ENCODE measurements around the gene LRFN4.

The LRFN4 gene

DNA sequence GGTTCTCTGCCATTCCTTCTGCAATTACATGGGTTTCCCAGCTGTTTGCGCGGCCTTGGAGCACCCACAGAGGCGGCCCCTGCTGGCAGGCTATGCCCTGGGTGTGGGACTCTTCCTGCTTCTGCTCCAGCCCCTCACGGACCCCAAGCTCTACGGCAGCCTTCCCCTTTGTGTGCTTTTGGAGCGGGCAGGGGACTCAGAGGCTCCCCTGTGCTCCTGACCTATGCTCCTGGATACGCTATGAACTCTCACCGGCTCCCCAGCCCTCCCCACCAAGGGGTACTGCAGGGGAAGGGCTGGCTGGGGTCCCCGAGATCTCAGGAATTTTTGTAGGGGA is 11.0 kb upstream of the LRFN4 start:
- no peak for DNase-seq

DNA sequence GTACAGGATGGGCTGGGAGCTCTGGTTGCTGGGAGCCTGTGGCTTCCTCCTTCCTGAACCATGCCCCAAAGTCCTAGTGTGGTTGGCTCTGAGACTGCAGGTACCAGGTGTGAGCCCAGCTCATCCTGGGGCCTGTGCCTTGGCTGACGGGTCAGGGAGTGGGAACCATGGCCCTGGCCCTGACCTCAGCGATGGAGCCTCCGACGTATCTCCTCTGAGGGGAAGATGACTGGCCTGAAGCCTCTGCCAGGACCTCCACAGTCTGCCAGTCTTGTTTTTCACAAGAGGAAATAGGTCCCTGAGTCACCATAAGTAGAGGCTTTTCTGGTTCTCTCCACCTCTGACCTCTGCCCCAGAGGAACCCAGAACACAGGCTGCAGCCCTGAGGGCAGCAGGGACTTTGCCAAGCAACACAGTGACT is 10.2 kb upstream of the LRFN4 start:
- DNase-seq = no peak

DNA sequence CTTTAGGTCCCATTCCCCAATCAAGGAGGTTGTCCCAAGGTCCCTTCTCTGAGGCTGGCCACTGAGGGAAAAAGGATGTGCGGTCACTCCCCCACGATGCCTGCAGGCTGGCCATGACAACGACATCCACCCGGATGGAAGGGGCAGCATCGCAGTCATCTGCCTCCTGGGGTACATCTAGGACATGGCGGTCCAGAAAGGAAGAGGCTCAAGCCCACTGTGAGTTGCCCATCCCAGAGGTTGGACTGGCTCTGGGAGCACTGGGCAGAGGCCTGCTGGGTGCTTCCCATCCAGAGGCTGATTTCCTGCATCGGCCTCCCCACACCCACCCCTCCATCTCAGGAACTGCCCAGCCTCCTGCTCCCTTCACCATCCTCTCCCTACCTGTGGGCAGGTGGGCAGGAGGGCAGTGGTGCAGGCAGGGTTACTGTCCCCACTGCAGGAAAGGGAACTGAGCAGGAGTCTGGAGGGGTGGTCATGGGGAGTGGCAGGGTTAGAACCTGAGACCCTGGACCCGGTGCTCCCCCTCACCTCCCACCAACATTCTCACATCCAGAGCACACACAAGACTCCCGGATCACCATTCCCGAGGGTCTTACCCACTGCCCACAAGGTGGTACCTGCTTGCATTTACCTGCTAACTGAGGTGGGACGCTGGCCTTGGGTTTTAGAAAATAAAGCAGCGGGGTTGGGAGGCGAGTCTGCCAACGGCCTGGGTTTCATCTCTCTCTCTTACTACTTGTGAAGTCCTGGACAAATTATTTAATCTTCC is 9.2 kb upstream of the LRFN4 start:
- no peak for DNase-seq

DNA sequence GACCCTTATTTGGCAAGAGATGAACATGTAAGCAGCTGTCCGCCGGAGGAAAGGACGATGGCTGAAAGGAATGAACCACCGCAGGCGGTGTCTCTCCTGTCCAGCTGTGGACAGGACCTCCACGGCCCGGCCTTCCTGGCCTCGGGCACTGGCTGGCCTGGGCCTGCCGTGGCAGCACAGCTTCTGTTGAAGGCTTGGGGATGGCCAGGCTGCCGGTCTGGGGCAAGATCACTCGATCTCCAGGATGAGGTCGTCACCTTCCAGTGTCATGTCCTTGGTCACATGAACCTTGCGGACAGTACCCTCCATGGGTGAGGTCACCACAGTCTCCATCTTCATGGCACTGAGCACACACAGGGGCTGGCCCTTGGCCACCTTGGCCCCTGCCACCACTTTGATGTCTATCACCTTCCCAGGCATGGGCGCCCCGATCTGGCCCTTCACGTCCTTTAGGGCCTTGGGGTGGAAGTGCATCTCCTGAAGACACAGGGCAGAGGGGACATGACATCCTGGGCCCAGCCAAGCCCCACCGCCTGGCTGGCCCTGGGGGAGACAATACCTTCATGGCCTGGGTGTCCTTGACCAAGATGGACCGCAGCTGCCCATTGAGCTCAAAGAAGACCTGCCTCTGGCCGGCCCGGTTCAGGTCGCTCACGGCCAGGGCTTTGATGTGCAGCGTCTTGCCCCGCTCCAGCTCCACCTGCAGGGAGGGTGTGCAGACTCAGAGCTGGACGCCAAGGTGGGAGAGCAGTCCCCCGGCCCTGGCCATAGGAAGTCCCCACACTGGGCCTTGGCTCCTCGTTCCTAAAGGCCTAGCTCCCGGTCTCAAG is 8.0 kb upstream of the LRFN4 start:
- DNase-seq = no peak

DNA sequence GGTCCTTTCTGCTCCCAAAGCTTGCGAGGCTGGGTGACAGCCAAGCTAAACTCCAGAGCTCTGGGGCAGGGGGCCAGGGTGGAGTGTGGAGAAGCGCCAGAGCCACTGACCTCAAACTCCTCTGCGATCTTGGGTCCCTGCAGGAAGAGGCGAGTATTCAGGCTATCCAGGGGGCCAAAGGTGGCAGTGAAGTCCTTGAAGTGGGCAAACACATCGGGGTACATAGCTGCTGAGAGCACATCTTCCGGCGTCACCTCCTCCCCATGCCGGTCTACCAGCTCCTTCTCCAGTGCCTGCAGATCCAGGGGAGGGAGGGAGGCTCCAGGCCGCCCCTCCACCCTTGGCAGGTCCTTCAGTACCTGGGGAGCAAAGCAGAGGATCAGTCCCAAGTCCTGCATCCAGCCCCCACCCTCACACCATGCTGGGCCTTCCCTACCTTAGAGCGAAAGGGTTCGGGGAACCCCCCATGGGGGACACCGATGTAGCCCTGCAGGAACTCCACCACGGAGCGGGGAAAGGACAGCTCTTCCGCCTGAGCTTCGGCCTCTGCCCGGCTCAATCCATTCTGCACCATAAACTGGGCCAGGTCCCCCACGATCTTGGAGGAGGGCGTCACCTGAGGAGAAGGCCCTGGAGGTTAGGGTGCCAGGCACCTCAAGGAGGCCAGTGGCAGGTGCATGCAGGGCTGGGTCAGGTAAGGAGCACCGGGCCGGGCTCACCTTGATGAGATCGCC is 7.2 kb upstream of the LRFN4 start:
- DNase-seq = no peak

DNA sequence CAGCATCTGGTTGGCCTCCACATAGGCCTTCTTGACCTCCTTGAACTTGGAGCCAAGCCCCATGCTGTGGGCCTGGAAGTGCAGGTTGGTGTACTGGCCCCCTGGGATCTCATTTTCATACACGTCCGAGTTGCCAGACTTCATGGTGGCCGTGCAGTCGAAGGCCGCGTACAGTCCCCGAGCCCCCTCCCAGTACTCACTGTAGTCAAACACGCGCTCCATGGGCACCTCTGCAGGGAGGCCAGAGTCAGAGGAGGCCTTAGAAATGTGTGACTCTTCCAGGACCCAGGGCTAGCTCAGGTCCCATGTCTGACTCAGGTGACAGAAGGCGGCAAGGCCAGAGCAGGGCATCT is 6.7 kb upstream of the LRFN4 start:
- no peak for DNase-seq

DNA sequence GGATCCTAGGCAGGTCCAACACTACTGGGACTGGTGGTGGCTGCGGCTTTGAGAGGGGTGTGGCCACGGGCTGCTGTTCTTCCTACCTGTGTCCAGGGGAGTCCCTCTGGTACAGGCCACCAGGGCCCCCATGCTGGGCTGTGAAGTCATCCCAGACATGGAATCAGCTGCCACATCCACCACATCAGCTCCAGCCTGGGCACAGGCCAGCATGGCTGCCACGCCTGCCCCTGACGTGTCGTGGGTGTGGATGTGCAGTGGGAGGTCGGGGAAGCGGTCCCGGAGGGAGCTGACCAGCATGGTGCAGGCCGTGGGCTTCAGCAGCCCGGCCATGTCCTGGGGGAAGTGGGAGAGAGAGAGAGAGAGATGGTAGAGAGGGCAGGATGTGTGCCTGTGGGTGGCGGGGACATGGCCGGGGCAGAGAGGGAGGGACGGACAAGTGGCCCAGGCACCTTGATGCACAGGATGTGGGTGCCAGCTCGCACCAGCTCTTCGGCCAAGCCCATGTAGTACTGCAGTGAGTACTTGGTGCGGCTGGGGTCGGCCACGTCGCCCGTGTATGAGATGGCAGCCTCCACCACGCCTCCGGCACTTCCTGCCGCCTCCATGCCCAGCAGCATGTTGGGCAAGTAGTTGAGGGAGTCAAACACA is 6.2 kb upstream of the LRFN4 start:
- no peak for DNase-seq

DNA sequence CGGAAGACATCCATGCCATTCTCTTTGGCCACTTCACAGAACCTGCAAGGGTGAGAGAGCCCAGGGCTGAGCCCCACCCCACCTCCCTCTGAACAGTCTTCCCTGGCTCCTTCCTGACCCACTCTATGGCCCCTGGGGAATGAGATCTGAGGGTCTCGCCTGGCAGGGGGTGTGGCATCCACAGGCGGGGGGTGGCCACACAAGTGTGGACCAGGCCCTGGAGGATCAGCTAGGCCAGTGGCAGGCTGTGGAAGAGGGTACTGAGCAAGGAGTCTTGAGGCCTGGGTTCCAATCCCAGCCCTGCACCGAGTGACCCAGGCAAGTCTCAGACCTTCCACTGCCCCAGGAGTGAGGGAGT is 5.6 kb upstream of the LRFN4 start:
- DNase-seq = no peak

DNA sequence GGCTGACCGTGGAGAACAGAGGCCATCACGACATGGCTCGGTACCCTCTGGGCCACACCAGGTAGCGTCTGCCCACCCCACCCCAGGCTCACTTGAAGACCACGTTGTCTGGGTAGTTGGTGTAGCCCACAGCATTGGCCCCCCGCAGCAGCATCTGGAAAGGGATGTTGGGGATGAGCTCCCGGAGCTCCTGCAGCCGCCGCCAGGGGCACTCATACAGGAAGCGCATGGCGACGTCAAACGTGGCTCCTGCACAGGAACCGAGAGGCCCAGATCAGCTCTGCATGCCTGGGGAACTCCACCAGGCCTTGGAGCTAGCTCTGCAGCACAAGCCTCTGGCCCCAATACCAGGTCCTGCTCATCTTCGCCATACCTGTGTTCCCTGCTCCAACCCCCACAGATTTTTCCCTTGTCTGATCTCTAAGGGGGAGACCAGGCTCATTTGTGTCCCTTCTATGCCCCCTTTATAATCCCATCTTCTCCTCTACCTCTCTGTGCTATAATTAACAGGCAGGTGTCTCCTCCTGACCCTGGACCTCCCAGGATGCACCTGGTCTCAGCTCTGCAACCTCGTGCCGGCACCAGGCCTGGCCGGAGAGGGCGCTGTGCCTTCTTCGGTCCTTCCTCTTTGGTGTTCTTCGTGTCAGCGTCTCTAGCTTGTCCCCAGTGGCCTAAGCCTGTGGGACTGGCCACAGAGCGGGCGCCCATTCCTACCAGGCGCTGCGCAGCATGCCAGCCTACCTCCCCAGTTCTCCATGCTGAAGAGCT is 5.0 kb upstream of the LRFN4 start:
- DNase-seq = peak; percentile 48

DNA sequence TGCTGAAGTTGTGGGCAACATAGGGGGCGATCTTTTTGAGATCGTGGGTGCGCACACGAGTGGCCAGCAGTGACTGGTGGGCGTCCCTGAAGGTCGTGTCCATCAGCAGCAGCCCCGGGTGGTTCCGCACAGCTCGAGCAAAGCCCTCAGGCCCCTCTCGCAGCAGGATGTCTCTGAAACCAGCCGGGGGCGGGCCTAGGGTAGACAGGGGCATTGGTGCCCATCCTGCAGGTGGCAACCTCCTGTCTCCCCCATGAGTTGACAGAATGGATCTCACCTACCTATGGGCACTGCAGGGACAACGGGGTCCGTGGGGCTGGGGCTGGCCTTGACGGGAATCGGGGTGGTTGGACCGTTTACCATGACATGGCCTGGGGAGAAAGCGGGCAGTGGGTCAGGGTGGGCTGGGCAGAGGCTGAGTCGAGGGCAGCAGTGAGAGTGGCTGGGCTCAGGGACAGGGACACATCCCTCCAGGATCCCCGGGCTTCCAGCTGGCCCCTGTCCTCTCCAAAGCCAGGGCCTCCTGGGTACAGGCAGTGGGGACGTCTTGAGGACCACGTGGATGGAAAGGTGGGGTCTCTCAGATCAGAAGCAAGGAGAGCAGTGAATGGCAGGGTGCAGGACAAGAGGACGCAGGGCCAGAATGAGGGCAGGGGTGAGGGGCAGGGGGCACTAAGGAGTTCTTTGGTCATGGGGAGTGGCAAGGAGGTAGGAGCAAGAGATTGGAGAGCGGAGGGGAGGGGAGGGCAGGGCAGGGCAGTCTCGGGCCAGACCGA is 4.2 kb upstream of the LRFN4 start:
- DNase-seq = no peak

DNA sequence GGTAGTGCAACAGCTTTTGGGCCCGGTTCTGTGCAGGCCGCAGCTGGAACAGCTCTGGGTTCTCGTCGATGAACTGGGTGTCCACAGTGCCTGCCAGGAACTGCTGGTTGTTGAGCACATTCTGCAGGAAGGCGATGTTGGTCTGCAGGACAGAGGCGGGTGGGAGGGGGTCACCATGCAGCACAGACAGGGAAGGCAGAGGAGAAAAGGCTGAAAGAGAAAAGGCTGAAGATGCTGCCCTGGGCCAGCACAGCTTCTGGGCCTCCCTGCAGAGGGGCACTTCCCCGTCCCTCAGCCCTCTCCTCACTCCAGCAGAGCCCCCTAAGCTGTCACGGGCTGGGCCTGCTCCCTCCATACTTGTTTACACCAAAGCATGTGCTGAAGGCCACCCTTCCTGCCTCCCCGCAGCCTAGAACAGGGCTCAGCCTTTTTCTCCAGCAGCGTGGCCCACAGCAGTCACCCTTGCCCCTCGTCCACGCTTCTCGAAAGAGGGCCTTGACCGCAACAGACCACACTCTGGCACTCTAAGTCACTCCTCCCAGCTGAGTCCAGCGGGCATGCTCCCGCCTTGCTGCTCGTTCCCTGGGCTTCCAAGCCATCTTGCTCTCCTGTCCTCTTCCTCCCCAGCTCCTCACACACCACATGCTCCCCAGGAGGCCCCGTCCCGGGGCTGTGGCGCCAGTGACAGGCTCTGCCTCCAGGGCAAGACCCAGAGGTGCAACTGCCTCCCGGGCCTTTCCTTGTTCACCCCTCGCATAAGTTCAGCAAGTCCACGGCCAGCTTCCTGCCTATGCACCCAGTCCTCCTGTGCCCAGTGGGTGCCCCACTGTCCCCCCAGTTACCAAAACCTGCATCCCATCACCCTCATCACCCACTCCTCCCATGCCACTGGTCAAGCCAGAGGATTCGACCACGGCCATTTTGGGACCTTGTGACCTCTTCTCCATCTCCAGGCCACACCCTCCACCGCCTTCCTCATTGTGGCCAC is 3.3 kb upstream of the LRFN4 start:
- no peak for DNase-seq

DNA sequence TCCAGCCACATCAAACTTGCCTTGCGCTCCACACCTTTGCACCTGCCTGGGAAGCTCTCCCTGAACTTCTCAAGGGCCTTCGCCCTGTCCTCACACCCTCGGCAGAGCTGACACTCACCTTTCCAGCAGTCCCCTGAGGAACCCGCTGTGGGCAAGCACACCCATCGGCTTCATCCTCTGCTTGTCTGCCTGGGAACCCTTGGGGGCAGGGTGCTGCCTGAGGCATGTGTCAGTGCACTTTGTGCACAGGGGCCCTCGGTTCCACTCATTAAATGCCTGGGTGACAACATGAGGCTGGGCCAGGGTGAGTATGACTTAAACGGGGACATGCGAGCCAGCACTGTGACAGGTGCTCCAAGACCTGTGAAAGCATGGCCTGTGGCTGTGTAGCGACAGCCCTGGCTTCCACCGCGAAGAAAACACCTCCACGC is 2.6 kb upstream of the LRFN4 start:
- no peak for DNase-seq

DNA sequence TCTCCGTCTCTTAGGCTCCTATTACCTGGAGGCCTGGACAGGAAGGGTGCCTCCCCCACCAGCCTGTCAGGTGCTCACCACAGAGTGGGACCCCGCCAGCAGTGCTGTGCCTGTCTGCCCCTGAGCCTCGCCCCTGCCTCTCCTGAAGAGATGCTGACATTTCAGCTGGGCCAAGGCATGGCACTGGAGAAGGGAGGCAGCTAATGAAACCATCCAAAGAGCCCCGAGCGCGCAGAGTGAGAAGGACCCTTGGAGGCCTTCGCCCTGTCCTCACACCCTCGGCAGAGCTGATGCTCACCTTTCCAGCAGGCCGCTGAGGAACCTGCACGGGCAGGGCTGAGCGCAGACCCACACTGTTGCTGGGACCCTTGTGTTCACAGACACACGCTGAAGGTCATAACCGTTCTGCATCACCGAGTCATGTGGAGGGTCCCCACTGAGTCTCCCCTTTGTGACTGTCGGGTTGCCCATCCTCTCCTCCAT is 2.1 kb upstream of the LRFN4 start:
- no peak for DNase-seq

DNA sequence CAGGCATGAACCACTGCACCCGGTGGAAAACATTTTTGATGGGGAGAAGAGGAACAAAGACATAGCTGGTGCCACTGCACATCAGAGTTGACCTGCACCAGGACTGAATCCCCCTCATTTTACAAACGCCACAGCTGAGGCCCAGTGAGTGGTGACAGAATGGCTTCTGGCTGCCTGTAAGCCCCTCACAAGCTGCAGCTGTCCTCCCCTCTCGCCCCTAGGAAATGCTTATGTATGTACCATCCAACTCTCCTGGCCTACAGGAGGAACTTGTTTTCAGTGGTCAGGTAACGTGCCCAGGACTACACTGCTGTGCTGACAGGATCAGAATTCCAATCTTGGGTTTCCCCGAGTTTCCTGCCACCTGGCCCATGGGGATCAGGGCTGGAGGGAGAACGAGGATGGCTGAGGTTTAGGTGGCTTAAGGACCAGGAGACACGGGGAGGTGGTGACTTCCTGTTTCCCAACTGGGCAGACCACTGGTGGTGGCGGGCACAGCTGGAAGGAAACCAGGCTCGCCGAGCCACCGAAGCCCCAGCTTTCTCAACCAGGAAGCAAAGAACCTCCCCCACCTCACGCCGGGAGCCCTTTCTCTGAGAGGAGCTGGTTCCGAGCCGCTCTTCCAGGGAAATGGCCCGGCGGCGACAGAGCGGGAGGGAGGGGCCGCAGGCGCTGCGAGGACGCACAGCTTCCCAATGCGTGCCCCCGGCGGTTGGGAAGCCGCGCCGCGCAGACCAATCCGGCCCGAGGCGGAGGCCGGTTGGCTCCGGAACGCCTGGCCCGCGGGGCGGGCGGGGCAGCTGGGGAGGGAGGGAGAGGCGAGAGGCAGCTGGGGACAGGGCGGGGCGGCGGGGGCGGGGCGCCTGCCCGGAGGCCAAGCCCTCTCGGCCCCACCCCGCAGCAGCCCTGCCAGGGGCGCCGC is 1.0 kb upstream of the LRFN4 start:
- peak; percentile 94 for DNase-seq

DNA sequence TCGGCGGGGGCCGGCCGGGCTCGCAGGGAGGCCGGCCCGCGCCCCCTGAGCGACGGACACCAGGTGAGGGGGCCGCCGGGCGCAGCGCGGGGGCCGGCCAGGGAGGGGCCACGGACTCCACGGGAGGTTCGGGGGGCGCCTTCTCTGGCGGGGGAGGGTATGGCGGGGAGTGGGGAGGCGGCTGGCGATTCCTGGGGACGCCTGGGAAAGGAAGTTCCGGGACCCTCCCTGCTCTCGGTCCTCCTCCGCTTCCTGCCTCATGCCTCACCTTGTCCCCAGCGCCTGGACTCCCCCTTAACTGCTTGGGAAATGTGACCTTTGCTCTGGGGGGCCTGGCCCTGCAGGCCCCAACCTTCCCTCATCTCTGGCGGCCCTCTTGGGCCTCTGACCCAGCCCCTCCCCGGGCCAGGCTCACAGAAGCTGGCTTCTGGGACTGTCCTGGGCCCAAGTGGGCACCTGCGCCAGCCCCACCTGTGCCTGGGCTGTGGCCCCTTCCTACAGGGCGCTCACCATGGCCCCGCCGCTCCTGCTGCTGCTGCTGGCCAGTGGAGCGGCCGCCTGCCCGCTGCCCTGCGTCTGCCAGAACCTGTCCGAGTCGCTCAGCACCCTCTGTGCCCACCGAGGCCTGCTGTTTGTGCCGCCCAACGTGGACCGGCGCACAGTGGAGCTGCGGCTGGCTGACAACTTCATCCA is 516 bp downstream of the LRFN4 start:
- no peak for DNase-seq

DNA sequence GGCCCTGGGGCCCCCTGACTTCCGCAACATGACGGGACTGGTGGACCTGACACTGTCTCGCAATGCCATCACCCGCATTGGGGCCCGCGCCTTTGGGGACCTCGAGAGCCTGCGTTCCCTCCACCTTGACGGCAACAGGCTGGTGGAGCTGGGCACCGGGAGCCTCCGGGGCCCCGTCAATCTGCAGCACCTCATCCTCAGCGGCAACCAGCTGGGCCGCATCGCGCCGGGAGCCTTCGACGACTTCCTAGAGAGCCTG is 992 bp downstream of the LRFN4 start:
- DNase-seq = no peak

DNA sequence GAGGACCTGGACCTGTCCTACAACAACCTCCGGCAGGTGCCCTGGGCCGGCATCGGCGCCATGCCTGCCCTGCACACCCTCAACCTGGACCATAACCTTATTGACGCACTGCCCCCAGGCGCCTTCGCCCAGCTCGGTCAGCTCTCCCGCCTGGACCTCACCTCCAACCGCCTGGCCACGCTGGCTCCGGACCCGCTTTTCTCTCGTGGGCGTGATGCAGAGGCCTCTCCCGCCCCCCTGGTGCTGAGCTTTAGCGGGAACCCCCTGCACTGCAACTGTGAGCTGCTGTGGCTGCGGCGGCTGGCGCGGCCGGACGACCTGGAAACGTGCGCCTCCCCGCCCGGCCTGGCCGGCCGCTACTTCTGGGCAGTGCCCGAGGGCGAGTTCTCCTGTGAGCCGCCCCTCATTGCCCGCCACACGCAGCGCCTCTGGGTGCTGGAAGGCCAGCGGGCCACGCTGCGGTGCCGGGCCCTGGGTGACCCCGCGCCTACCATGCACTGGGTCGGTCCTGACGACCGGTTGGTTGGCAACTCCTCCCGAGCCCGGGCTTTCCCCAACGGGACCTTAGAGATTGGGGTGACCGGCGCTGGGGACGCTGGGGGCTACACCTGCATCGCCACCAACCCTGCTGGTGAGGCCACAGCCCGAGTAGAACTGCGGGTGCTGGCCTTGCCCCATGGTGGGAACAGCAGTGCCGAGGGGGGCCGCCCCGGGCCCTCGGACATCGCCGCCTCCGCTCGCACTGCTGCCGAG is 1.5 kb downstream of the LRFN4 start:
- no peak for DNase-seq
